Fibroblast of the conjunctiva (primary cell): ENCODE data around the gene GGTLC2.
A peak's percentile ranks its signal among the peaks of the same experiment; 100 is the strongest.
"Not testable (repeated sequence)": the region's sequence is repeated elsewhere in the genome, so short reads cannot be mapped to it uniquely, and the experiment has no call there.

ENCODE experiments used
- DNase-seq: peaks from one replicate; pipeline ENCODE4 v3.0.0-alpha.2; 2010; ENCODE audit warnings: low read depth

Gene GGTLC2

DNA sequence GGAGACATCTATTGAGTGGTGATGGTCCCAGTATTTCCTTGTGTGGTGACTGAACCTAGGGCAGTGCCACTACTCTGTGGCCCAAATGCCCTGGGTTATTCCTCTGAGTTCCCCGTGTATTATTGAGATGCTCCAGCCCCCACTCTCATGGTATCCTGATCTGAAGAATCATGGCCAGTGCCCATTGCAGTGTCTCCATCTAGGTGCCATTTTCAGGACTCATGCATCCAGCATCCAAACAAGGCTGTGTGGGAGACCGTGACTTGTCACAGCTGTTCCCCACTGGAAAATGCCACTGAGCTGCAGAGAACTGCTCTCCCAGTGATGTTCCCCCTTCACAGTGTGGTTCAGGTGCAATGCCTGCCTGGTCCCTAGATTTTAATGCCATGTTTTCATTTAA lies 24.7 kb downstream of the GGTLC2 start:
- DNase-seq: no peak

GRCh38 chr22:22670076-22670795 lies 25.8 kb downstream of the GGTLC2 start:
- no peak for DNase-seq

- no peak for DNase-seq
Observed at GRCh38 chr22:22671506-22671905, 27.1 kb downstream of the GGTLC2 start.

GRCh38 chr22:22673099-22673498 lies 28.7 kb downstream of the GGTLC2 start:
- DNase-seq: no peak

GRCh38 chr22:22673628-22674027 lies 29.2 kb downstream of the GGTLC2 start:
- no peak for DNase-seq

DNA sequence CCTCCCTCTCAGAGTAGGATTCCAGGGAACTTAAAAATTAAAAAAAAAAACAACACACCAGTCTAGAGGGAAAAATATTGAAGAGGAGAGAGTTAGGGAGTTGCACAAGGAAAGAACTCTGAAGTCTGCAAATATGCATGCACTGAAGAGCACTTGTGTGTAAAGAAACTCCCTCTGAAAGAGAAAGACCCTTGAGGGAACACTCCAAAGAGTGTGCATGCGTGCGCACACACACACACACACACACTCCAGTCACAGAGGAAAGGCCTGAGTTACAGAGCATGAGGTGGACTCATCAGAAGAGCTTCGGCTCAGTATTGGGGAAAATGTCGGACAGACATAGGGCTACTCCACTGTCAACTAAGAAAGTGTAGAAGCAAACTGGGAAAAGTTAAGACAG lies 30.1 kb downstream of the GGTLC2 start:
- DNase-seq: no peak

- DNase-seq: no peak
Observed at GRCh38 chr22:22678970-22679369, 34.6 kb downstream of the GGTLC2 start.

GRCh38 chr22:22680396-22680795 lies 36.0 kb downstream of the GGTLC2 start:
- no peak for DNase-seq

GRCh38 chr22:22681221-22681739 lies 36.9 kb downstream of the GGTLC2 start:
- no peak for DNase-seq

- no peak for DNase-seq
Observed at GRCh38 chr22:22682196-22682595, 37.8 kb downstream of the GGTLC2 start.

GRCh38 chr22:22682807-22683667 lies 38.6 kb downstream of the GGTLC2 start:
- no peak for DNase-seq

DNA sequence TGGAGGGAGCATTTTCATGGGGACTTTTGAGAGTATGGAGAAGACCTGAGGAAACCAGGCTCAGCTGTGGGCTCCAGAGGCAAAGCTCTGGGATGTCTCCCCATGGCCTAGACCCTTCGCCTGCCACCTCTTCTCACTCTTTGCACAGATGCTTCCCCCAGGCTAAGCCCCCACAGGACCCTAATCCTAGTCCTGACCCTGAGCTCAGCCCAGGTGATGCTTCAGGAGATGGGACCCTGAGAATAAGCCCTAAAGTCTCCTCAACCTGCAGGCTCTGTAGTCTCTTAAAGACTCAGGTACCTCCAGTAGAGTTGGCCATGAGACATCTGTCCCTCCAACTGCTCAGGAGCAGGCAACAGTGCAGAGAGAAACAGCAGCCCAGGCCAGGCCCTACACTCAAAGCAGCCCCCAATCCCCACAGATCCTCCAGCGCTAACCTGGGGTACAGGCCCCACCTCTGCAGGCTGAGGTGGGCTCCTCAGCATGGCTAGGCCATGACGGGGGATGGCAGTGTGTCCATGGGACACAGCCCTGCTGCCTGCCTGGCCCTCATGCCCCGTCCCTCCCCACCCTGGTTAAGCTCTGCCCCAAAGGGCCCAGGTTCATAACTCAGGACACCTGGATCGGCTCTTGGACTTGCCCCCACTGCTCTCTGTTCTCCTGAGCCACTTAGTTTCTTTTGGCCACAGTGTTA lies 39.4 kb downstream of the GGTLC2 start:
- DNase-seq: no peak

DNA sequence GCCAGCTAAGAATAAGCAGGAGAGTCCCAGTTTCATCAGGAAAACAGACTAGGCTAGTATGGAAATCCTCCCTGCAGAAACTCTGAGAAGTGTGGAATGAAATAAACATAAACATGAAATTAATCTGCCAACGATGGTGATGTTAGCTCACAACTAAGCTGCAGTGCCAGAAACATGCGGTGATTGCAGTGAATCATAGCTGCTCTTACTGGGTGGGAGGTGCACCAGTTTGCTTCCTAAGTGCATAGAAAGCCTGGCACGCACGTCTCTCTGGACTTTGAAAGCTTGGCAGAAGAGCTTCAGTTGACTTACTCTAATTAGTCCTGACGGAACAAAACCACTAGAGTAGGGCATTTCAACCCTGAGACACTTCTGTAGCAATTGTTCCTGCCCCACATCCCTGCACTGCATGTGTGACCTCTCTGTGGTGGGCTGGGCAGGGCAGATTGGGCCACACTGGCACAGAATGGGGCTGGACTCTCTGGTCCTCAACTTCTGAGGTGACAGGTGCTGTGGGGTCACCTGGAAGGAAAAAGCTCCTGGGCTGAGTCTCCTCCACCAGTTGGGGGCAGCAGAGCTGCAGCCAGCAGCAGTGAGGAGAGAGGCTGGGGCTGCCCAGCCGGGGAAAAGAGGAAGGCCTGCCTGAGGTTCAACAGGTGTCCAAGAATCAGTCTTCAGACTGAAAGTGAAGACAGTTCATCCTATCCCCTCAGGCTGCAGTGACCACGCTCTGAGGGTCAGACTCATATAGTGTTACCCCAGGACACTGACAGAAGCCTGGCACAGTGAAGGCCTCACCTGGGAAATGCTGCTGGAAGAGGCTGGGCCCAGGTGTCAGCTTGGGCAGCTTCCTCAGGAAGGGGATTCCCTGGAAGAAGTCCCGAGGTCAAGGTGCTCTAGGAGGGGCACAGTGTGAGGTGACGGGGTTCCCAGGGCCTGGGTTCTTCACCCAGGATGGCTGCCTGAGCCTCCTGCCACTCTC lies 40.5 kb downstream of the GGTLC2 start:
- DNase-seq: peak; percentile 56

DNA sequence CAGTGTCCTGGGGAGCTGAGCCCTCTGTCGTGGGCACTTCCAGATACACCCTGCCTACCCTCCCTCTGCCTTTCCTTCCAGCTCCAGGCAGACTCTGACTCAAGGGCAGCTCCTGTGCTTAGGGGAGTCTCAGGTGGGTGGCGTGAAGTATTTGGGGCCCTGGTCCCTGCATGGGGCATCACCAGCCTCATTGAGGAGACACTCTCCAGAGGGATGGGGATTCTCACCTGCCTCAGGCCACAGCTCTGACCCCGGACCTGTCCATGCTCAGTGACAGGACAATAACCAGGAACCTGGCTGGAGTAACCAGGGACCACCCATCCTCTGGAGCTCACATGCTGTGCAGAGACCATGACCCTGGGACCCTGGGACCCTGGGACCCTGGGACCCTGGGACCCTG lies 41.2 kb downstream of the GGTLC2 start:
- no peak for DNase-seq

DNA sequence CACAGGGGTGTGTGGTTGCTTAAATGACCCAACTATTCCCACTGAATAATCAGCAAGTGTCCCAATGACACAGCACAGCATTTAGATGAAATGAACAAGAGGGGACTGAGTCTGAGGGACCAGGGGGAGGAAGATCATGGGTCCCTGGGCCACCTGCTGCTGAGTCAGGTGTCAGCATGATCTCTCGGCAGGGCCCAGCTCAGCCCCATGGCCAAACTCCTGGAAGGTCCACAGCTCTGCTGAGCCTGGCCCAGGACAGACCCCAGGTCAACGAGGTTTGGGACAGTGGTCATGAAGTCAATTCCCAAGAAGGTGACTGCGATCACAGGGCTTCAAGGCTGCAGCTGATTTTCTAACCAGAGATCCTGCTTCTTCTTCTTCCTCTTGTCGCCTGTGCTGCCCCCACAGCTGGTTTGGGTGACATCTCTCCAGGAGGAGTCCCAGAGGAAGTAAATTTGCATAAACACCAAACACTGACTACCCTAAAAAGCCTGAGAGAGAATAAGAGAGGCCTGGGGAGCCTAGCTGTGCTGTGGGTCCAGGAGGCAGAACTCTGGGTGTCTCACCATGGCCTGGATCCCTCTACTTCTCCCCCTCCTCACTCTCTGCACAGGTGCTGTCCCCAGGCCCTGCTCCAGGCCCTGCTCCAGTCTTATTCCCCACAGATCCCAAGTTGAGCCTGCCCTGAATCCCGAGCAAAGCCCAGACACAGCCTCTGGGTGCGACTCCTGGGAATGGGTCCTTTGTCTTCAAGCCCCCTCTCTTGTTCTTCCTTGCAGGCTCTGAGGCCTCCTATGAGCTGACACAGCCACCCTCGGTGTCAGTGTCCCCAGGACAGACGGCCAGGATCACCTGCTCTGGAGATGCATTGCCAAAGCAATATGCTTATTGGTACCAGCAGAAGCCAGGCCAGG lies 42.0 kb downstream of the GGTLC2 start:
- DNase-seq: not testable (repeated sequence)

GRCh38 chr22:22687638-22688500 lies 43.5 kb downstream of the GGTLC2 start:
- DNase-seq: peak; percentile 33

GRCh38 chr22:22689621-22690345 lies 45.4 kb downstream of the GGTLC2 start:
- no peak for DNase-seq

- DNase-seq: no peak
Observed at GRCh38 chr22:22691055-22691454, 46.6 kb downstream of the GGTLC2 start.
